GM19351 (cell line): ENCODE data around the gene RILP.

Source experiments
- ATAC-seq: cut with Tn5 transposase; IDR thresholded peaks from one replicate; pipeline ENCODE4 v1.9.1; 2021; ENCODE audit warnings: mild to moderate bottlenecking, moderate library complexity; ENCODE audit not compliant: unreplicated experiment

RILP gene

DNA sequence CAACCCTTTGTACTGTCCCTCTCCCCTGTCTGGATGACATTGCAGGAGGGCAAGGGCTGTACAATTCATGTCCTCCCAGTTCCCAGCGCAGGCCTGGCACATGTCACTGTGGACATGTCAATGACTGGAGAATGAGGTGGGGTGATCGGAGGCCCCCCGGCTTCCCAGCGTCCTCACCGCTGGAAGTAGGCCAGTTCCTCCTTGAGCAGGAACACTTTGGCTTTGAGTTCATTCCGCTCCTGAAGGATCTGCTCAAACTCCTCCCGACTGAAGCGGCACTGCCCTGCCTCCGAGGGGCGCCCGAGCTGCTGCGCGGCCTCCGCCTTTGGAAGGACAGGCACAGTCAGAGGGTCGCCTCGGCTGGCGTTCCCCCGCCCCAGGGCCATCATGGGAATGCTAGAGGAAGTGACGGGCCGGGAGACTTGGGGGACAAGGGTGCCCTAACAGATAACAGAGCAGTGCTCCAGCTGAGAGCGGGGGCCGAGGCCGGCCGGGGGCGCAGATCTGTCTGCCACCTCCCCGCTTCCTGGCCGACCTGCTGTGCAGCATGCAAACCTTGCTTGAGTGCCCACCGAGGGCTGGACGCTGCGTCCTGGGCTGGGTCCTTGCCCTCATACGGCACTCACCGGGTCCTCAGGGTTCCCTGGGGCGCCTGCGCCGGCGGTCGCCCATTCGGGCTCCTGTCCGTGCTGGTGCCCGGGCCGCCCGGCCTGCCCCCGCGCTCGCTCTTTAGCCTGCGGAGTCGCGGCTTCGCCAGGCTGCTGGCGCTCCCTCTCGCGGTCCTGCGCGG lies 1.3 kb downstream of the RILP start:
- no peak for ATAC-seq

DNA sequence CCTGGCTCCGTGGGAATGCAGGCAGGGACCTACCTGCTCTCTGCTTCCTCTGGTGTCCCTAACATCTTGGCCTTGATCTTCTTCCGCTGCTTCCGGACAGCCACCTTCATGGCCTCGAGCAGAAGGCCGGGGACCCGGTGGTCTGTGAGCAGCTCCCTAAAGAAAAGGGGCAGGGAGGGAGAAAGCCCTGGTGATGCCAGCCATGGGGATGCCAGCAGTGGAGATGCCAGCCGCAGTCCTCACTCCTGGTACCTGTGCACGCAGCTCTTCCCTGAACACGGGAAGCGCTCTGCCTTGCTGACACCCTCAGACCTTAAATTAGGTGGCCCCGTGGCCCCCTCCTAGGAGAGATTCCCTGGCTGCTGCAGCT lies 1.9 kb downstream of the RILP start:
- no peak for ATAC-seq

DNA sequence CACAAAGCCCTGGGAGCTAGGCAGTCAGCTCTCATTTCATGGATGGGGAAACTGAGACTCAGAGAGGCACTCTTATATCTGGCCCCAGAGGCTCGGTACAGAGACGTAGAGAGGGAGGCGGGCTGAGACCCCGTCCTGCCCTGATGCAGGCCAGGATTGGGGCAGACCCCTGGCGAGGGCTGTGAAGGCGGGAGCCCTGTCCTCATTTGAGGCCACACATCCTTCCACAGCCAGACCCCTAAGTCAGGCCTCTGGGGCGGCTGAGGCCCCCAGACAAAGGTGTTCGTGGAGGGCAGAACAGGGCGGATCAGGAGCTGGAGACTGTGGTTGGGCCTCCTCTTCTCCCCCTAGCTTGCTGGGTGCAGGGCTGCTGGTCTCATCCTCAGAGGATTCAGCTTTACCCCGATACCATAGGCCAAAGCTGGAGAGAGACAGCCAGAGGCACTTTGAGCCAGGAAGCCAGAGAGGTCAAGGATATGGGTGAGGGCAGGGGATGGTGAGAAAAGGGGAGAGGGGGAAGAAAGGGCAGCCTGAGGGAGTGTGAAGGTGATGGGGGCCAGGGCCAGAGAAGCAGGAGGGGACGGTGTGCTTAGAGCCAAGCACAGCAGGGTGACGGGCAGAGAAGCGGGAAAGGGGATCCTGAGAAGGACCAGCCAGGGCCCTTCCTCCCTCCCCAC lies 3.3 kb downstream of the RILP start:
- ATAC-seq = no peak

DNA sequence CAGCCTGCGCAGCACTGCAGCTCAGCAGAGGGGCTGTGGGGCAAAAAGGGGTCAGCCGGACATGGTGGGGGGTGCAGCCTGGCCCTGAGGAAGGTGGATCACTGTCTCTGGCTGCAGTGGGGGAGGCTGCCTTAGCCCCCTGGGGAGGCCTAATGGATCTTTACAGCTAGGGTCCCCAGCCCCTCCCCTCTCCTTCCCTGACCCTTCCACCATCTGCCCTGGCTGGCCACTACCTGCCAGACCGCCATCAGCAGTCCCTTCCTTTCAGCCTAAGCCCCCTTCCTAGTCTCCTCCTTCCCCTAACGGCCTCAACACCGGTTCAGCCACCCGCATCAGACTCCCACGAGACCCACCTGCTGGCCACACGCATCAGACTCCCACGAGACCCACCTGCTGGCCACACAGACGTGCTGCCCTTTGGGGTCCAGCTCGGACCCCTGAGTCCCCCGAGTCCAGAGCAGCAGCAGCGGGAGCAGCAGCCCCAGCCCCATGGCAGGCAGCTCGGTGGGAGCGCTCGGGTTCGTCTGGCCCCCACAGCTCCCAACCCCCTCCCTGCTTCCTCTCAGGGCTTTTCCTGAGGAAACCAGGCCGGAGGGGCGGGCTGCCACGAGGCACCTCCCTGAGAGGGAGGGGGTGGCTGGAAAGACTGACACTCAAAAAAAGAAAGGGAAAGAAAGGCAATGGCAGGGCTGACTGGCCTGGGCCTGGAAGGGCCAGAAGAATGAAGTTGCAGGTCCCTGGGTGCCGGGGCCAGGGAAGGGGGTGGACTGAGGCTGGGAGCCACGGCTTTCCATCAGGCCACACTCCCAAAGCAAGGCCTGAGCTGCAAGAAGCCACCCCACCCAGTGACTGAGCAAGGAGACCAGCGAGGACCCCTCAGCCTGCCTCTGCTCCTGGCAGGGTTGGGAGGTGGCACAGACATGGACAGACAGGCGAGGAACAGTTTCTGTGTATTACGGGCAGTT lies 4.2 kb downstream of the RILP start, which contains the start of gene SCARF1:
TSS of gene SCARF1 (minus strand) at position 526 of the 965 bp plus-strand sequence. CDS start at position 491, 35 bp downstream.
- no peak for ATAC-seq

DNA sequence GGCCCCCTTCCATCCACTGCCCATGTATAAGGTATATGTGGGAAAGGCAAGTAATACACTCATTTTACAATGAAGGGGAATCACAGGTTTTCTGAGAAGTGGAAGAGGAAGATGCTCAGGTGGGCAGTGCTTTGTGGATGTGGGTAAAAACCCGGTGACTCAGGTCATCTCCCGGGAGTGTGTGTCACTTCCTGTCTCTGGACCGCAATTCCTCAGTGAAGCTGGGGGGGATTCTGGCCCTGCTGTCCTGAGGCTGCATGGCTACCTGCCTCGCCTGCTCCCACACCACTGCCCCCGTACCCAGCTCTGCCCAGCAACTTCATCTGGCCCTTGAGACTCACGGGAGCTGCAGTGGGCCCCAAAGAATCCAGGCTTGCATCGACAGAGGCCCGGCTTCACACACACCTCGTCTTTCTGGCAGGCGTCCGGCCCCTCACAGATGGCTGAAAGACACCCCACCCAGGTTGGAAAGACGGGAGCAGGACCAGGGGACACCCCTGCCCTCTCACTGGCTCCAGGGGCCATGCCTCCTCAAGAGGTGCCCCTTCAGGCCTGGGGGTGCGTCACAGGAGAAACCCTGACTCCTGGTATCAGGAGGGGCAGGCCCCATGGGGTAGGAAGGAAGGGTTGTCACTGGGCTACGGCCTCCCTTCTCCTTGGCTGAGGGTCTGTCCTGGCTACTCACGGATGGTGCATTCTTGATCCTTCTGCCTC lies 5.0 kb downstream of the RILP start:
- ATAC-seq = no peak

DNA sequence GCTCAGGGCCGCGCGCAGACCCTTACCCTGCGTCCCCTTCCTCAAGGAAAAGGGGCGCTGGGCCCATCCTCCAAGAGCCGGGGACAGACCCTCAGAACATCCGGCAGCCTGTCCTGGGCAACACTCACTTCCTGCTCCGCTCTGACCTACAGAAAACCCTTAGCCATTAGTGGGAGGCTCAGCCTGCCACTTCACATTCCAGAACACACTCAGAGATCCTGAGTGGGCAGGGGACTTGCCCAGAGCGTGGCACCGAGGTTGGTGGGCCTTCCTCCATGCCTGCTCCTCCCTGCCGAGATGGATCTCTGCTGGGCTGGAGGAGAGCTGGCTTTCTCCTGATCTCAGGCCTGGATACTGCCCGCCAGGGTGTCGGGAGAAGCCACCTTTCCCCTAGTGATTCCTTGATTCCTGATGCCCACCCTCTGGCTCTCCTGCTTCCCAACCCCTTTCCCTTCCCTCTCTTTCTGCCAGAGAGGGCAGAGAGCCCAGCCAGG lies 5.6 kb downstream of the RILP start:
- no peak for ATAC-seq

DNA sequence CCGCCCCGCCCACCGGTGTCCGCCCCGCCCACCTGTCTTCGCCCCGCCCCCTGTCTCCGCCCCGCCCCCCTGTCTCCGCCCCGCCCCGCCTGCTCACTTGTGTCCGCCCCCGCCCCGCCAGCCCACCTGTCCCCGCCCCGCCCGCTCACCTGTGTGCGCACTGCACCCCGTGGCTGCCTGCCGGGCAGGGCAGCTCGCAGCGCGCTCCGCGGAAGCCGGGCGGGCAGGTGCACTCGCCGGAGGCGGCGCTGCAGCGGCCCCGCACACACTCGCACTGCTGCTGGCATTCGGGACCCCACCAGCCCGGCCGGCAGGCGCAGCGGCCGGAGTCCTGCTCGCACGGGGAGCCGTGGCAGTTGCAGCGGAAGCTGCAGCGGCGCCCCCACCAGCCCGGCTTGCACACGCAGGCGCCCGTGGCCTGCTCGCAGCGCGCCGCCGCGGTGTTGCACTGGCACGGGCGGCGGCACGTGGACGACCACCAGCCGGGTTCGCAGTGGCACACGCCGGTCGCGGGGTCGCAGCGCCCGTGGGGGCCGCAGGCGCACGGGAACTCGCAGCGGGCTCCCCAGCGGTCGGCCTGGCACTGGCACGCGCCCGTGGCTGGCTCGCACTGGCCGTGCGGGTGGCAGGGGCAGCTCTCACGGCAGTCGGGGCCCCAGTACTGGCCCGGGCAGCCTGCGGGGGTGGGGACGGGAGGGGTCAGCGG lies 6.2 kb downstream of the RILP start:
- no peak for ATAC-seq

DNA sequence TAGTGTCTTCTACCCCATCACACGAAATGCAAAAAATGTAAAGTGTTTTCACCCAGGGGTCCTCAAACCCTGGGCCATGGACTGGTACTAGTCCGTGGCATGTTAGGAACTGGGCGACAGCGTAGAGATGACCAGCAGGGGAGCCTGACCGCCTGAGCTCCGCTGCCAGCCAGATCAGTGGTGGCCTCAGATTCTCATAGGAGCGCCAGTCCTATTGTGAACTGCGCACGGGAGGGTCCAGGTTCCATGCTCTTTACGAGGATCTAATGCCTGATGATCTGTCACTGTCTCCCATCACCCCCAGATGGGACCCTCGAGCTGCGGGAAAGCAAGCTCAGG lies 8.6 kb downstream of the RILP start:
- ATAC-seq = no peak

DNA sequence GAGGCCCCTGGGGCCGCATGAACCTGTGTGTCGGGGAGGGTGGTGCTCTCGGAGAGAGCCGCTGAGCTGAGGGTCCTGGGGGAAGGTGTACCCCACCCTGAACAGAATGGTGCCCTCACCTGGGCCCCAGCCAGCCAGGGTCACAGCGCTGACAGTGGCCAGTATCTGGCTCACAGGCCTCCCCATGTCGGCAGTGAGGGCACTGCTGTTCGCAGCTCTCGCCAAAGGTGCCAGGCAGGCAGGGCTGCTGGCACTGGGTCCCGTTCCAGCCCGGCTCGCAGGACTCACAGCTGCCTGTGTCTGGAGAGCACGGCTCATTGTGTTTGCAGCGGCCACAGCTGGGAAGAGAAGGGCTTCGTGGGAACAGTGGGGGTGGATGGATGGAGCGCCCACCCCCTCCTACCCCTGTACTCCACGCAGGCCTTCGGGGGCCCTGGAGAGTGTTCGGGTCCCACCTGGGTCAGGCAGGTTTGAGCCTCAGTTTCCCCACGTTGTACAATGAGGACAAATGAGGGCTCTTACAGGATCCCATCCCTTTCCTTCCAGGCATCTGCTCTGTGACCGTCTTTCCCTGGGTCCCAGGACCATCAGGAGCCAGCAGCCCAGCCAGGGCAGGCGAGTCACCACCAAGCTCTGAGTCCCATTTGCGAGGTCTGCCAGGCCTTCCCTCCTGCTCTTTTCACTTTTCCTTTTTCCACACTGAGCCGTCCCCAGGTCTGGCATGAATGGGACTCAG lies 9.2 kb downstream of the RILP start:
- no peak for ATAC-seq

DNA sequence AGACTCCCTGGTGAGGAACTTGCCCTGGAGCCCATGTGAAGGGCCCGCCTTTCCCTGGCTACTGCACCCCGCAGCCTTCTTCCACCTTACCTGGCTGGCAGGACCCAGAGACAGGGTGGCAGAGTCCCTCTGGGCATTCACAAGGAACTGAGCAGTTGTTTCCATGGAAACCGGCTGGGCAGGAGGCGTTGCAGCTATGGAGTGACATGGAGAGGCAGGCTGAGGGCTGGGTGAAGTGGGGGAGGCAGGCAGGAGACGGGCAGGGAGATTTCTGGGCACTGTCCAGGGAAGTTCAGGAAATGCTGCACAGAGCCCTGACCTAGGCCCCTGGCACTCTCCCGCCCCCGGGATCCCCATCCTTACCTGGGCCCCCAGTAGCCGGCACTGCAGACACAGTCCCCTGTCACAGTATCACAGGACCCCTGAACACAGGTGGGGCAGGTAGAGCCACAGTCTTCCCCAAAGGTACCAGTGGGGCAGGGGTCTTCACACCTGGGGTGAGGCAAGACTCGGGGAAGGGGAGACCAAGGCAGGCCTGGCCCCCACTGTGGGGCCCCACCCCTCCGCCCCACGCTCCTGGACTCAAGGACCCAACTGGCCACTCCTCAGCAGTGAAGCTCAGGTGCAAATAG lies 10.0 kb downstream of the RILP start:
- no peak for ATAC-seq

DNA sequence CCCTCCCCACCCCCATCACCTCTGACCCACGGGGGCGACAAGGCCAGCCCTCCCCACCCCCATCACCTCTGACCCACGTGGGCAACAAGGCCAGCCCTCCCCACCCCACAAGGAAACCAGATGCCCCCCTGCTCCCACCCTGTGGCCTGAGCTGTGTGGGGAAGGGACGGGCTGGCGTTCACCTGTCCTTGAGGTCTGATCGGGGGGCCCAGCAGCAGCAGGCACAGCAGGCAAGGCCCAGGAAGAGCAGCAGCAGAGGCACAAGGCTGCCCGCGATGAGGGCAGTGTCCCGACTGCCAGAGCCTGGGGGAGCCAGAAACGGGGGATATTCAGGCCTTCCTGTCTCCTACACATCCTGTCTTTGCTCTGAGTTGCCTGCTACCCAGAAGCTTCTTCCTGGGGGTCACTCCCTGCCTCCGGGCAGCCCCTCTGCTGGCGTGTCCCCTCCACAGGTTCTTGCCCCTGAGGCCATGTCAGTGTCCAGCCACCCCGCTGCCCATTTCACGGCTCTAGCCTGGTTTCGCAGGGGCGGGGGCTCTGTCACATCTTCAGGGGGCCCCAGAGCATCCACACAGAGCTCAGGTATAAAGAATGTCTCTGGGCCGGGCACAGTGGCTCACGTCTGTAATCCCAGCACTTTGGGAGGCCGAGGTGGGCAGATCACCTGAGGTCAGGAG lies 10.9 kb downstream of the RILP start:
- no peak for ATAC-seq

DNA sequence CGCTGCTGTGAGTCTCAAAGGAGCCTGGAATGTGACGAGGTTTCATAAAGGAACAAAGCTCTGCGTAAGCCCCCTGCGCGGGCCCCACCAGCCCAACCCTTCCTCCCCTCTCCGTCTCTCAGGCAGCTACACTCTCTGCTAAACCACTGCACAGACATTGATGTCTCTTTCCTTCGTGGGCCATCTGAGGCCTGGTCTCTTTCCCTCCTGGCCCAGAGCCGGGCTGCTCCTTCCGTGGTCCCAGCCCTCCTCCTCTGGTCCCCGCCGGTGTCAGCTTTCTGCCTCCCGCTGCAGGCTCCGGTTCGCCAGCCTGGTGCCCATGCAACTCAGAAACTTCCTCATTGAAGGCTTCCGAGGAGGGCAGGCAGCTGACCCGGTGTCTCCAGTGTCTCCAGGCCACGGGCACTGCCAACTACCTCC lies 11.5 kb downstream of the RILP start:
- no peak for ATAC-seq

DNA sequence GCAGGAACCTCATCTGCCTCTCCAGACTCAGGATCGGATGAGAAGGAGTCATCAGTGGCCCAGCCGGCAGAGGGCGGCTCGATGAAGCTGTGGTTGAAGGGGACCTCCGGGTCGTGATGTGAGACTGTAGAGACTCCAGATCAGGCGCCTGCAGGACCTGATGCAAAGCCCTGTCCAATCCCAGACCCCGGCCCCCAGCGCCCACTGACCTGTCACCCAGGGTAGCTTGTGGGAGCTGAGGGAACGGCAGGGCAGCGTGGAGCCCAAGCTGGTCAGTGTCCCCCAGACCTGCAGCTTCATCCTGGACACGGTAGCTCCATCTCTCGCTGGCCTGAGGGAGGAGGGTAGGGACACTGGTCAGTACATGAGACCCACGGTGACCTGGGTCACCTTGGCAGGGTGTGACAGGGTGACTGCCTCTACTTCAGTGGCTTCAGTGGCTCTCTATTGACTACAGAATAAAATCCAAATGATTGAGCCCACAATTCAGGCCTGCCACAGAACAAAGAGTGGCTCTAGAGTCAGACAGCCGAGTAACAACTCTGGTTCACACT lies 12.9 kb downstream of the RILP start:
- ATAC-seq = no peak

DNA sequence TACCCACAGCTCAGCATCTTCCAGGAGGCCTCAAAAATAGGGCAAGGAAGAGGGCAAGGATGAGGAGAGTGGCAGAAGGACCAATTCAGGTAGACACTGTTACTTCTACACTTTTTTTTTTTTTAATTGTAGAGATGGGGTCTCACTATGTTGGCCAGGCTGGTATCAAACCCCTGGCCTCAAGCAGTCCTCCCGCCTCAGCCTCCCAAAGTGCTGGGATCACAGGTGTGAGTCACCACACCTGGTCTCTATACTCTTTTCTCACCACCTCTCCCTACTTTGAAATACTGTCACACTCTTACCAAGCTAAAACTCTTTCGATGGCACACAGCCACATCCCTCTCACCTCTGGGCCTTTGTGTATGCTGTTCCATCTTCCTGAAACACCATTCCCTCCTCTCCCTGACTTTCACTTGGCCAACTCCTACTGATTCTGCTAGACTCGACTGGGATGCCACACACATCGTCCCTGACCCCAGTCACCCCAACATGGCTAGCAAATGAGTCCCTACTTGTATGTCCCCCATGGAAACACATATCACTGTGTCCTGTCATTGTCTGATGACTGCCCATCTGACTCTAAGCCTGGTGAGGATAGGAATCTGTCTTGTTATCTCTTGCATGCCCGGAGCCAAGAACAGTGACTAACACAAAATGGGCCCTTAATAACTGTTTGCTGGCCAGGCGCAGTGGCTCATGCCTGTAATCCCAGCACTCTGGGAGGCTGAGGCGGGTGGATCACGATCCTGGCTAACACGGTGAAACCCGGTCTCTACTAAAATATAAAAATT lies 13.8 kb downstream of the RILP start:
- ATAC-seq = no peak

DNA sequence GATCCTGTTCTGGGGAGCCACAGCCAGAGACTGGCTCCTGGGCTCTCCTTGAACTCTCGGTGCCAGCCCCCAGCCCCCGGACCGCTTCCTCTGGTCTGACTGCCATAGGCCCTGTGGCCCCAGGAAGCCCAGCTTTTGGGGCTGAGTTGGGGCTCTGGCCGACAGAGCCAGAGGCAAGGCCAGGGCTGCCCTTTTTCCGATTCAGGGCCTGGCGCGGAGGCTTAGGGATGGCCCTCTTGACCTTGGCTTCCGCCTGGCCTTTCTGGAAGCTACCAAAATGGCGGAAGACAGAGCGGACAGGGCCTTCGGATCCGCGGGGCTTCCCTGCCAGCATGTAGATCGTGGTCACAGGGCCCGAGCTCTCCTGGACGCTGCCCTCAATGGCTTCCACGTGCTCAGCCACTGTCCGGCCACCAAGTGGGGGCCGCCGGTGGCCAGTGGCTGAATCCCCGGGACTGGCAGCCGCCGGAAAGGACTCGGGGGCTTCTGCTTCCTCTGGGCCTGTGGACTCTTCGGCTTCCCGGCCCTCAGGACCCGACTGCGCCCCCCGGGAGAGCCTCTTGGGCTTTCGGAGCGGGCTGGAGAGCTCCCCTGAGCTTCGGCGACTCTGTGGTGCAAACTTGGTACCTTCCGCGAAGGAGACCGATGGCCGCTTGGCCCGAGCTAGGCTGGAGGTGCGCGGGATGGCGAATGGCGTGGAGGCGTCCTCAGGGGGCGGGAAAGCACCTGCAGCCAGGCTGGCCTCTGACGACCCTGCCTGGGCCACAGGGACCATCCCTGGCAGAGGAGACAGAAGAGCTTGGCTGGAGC lies 14.6 kb downstream of the RILP start:
- no peak for ATAC-seq

DNA sequence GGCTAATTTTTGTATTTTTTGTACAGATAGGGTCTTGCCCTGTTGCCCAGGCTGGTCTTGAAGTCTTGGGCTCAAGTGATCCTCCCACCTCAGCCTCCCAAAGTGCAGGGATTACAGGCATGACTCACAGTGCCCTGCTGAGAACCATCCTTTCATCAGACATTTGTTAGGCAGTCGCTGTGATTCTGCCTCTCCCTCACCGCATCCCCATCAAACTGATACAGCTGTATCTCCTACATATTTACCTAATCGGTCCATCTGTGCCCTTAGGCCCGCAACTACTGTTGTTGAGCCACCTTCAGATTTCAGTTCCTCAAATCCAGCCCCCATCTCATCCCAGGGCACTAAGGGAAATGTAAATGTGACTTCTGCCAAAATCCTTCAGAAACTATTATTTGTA lies 19.0 kb downstream of the RILP start:
- no peak for ATAC-seq
